Activated naive CD4-positive, alpha-beta T cell treated with anti-CD3 and anti-CD28 coated beads, Interleukin-2, amount 10 ng/mL, durations not matched to agents 7 days and 5 days (primary cell): ENCODE data around the gene EMX1.
A peak's percentile ranks its signal among the peaks of the same experiment; 100 is the strongest.

Source experiments
- CTCF ChIA-PET: fragments of 350-600 bp; sonication (Branson Sonifier 250); formaldehyde crosslinking; loops from one replicate; lab custom pipeline; 2021; ENCODE audit warnings: antibody characterized with exemption; lab: Charles Lee
- DNase-seq: peaks from one replicate; pipeline ENCODE4 v3.0.0-alpha.2; 2020
- H3K27ac Mint-ChIP-seq: one replicate; pipeline ENCODE4 v1.8.0; 2021; ENCODE audit warnings: mild to moderate bottlenecking, moderate library complexity, mixed read lengths
- H3K27me3 Mint-ChIP-seq: one replicate; pipeline ENCODE4 v1.8.0; 2021; ENCODE audit warnings: mild to moderate bottlenecking, mixed read lengths
- H3K36me3 Mint-ChIP-seq: one replicate; pipeline ENCODE4 v1.8.0; 2021; ENCODE audit warnings: mixed read lengths
- H3K4me1 Mint-ChIP-seq: one replicate; pipeline ENCODE4 v1.8.0; 2021; ENCODE audit warnings: mixed read lengths
- H3K4me3 Mint-ChIP-seq: one replicate; pipeline ENCODE4 v1.8.0; 2021; ENCODE audit warnings: mild to moderate bottlenecking, moderate library complexity, mixed read lengths
- H3K9me3 Mint-ChIP-seq: one replicate; pipeline ENCODE4 v1.8.0; 2021; ENCODE audit warnings: mixed read lengths

Gene EMX1

DNA sequence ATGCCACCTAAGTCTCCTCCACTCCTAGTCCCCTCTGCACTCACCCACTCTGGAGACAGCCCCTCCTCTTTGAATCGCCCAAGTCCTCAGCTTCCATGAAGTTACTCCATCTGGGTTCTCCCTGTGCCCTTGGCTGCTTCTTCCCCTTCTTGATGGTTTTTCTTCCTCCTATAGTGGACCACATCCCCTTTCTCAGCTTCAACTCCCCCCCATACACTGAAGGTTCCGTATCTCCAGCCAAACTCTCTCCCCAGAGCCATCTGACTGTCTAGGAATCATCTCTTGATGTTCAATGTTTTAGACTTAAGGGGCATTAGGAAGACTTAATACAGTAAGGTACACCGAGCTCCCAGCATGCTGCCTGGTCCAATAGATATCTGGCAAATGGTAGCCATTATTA lies 39.6 kb downstream of the EMX1 start:
- H3K4me1 Mint-ChIP-seq: peaks cover 37% of the 10 kb centered on the region

DNA sequence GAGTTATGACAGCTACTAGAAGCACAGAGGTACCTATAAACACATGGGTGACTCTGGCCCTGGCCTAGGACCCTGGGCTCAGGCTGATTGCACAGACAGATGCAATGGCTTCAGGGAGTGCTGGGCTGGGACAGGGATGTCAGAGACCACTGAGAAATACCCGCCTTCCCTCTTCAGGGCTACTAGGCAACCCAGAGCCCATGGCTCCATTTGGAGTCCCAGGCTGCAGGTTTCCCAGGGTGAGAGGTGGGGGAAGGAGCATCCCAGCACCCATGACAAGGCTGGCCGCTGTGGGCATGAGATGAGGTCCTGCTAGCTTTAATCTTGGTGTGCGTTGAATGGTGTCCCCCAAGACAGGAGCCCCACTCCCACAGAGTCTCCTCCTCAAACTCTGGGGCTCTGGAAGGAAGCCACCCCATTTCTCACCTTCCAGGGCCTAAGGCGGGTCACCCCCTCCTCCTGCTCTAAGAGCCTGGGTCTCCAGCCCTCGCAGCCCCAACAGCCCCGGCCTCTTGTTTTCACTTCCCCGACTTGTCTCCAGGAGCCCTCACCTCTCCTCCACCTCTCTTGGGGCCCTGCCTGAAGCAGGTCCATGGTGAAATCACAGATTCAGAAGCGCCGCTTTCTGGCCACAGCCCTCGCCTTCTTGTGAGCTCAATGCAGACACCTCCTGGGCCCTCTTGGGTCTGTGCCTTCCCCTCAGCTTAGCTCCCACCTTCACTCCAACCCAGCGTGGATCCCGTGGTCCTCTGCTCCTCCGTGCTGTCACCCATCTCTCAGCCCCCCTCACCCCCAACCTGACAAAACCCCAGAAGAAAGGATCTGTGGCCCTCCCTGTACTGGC lies 41.4 kb downstream of the EMX1 start:
- no peaks in the 10 kb centered on the region for H3K27me3 Mint-ChIP-seq
- peaks cover 1% of the 10 kb centered on the region for H3K36me3 Mint-ChIP-seq
- no peak overlapping the region for H3K4me3 Mint-ChIP-seq
- peaks cover 23% of the 10 kb centered on the region for H3K4me1 Mint-ChIP-seq
- H3K9me3 Mint-ChIP-seq: no peaks in the 10 kb centered on the region
- CTCF ChIA-PET: no interaction called here
- no peak for DNase-seq
- H3K27ac Mint-ChIP-seq: no peak overlapping the region

More for the DNA sequence above, 39.6 kb downstream of the EMX1 start:
- H3K9me3 Mint-ChIP-seq: no peaks in the 10 kb centered on the region
- CTCF ChIA-PET: interaction anchor here (0.9 kb wide), 1 partner anchor 17 kb away, joined by 5 read pairs; no protein-coding TSS in a partner anchor
- no peak for DNase-seq
- H3K27me3 Mint-ChIP-seq: no peaks in the 10 kb centered on the region
- no peak overlapping the region for H3K4me3 Mint-ChIP-seq
- H3K27ac Mint-ChIP-seq: no peak overlapping the region
- peaks cover 1% of the 10 kb centered on the region for H3K36me3 Mint-ChIP-seq

DNA sequence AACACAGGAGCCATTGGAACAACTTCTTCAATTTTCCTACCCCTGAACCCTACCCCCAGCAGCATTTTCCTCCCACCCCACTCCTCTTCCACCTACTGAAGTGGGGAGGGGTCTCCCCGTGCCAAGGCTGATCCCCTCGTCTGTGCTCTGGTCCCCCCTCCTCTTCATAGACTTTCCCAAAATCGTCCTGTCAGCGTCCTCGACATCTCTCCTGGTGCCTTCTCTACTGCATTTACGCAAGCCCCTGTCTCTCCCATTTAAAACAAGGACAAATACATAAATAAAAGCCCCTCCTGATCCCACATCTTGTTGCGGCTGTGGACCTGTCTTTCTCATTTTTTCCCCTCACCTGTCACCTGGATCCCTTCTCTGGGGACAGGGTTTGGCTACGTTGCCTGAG lies 42.2 kb downstream of the EMX1 start:
- no peak overlapping the region for H3K27ac Mint-ChIP-seq
- no peaks in the 10 kb centered on the region for H3K9me3 Mint-ChIP-seq

DNA sequence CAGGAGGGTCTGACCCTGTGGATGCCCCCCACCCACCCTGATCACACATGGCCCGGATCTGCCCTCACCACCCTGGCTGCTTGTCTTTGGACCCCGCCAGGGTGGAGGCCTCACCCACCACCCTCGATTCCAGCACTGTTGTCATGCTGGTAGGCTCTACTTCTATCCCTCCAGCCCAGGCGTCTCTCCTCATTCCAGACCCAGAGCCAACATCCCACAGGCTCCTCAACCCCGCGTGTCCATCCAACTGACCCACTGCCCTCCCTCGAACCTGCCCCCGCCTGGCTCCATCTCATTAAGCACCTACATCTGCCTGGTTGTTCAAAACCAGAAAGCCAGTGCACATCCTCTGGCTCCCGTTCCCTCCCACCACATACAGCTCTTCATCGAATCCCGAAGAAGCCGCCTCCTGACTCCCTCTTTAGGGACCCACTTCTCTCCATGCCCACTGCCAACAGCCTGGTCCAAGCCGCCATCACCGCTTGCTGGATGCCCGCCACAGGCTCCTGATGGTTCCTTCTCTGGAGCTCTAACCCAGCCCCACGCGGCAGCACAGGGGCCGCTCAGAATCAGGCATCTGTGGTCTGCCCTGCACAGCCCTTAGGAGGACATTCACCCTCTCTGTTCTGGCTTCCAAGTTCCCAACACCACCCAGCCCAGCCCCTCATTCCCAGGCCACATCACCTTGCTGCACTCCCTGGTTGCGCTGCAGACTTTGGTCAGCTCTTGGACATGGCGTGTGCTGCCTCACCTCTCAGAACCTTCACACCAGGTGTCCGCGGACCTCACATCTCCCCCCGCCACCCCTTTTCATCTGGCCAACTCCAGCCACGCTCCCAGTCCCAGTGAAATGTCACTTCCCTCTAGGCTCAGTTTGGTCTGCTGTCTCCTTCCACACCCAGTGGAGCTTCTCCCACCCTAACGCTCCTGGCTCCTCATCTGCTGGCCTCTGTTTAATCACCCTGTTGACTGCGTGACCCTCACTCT lies 43.0 kb downstream of the EMX1 start:
- Mint-ChIP-seq H3K36me3 (peaks cover 1% of the 10 kb centered on the region), H3K4me1 (peaks cover 9% of the 10 kb centered on the region), H3K4me3 (no peak overlapping the region), H3K27me3 (no peaks in the 10 kb centered on the region), H3K27ac (no peak overlapping the region), H3K9me3 (no peaks in the 10 kb centered on the region)
- DNase-seq: no peak
- CTCF ChIA-PET: no interaction called here

More for the DNA sequence above, 42.2 kb downstream of the EMX1 start:
- DNase-seq: no peak
- H3K4me3 Mint-ChIP-seq: no peak overlapping the region
- CTCF ChIA-PET: no interaction called here
- peaks cover 16% of the 10 kb centered on the region for H3K4me1 Mint-ChIP-seq
- H3K27me3 Mint-ChIP-seq: no peaks in the 10 kb centered on the region
- H3K36me3 Mint-ChIP-seq: peaks cover 1% of the 10 kb centered on the region

DNA sequence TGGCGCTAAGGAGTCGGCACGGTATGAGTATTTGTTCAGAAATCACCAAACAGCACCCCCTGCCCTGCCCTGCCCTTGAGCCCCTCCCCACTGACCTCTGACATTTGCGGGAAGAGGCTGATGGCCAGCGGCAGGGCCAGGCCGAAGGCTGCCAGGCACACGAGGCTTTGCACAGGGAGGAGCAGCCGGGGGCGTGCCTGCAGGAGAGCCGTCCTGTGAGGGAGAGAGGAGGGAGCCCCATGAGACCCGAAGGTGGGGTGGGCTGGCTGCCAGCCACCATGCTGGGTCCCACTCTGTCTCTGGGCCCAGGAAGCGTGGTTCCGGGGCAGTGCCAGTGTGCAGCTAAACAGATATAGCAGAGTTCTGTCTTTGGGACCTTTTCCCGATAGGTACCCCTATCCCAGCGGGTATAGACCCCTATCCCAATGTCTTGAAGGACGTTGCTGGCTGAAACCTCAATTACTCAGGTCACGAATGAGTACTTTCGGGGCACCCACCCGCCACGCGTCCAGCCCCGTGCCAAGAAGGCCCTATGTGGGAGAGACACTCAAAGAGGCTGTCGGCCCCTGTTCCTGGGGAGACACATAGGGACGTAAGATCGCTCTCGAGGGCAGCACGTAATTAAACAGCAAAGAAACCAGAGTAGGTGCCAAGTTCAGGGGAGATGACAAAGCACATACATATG lies 43.9 kb downstream of the EMX1 start:
- no peaks in the 10 kb centered on the region for H3K27me3 Mint-ChIP-seq
- no peak for DNase-seq
- H3K9me3 Mint-ChIP-seq: no peaks in the 10 kb centered on the region
- peaks cover 8% of the 10 kb centered on the region for H3K4me1 Mint-ChIP-seq
- no peak overlapping the region for H3K4me3 Mint-ChIP-seq
- no peak overlapping the region for H3K27ac Mint-ChIP-seq
- CTCF ChIA-PET: no interaction called here
- peaks cover 1% of the 10 kb centered on the region for H3K36me3 Mint-ChIP-seq

DNA sequence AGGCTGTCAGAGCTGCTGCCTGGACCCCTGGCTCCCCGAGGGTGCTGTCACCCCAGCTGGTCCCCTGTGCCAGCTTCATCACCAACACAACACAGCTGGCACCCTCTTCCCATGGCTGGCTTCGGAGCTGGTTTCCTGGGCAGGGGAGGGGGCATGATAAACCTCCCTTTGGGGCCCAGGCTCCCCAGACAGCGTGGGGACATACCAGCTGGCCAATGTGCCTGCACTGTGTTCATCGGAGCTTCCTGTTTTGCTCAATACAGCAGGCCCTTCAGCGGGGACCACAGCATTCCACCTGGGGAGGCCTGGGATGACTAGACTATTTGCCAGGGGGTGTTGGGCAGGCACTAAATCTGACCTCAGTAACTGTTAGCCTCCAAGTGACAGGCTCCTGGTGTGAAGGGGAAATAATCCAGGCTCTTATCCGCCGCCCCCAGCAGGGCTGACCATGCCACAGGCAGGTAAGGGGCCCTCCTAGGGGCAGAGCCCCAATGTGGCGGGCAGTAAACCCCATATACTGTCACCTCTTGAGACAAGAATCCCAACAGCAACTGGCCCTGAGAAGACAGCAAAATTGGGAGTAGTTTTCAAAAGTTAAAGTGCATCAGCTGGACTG lies 44.6 kb downstream of the EMX1 start:
- Mint-ChIP-seq H3K4me1 (peaks cover 7% of the 10 kb centered on the region), H3K27me3 (no peaks in the 10 kb centered on the region), H3K36me3 (peaks cover 1% of the 10 kb centered on the region)

DNA sequence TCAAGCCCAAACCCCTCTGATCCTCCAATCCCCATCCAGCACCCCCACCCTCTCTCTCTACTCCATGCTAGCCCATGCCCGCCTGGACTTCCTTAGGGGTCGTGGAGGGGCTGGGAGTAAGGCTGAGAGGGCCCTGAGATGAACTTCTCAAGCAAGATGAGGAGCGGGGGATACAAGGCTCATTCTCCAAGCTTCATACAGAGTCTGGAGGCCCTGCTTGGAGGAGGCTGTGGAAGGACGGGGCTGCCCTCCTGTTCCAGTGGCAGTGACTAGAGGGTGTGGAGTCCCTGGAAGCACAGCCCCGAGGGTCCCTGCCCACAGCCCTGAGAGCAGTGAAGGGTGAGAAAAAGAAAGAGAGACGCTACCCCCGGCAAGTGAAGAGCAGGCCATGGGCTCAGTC lies 45.6 kb downstream of the EMX1 start:
- H3K36me3 Mint-ChIP-seq: no peaks in the 10 kb centered on the region
- H3K9me3 Mint-ChIP-seq: no peaks in the 10 kb centered on the region
- H3K4me3 Mint-ChIP-seq: no peak overlapping the region
- no peaks in the 10 kb centered on the region for H3K27me3 Mint-ChIP-seq
- CTCF ChIA-PET: interaction anchor here (0.9 to 3.0 kb wide), 3 partner anchors 11 to 69 kb away, joined by 3 to 13 read pairs (median 7); no protein-coding TSS in a partner anchor
- no peak for DNase-seq
- peaks cover 4% of the 10 kb centered on the region for H3K4me1 Mint-ChIP-seq
- H3K27ac Mint-ChIP-seq: no peak overlapping the region

More for the DNA sequence above, 44.6 kb downstream of the EMX1 start:
- CTCF ChIA-PET: interaction anchor here (0.9 kb wide), 1 partner anchor 15 kb away, joined by 3 read pairs; no protein-coding TSS in a partner anchor
- H3K9me3 Mint-ChIP-seq: no peaks in the 10 kb centered on the region
- no peak for DNase-seq
- H3K4me3 Mint-ChIP-seq: no peak overlapping the region
- no peak overlapping the region for H3K27ac Mint-ChIP-seq

DNA sequence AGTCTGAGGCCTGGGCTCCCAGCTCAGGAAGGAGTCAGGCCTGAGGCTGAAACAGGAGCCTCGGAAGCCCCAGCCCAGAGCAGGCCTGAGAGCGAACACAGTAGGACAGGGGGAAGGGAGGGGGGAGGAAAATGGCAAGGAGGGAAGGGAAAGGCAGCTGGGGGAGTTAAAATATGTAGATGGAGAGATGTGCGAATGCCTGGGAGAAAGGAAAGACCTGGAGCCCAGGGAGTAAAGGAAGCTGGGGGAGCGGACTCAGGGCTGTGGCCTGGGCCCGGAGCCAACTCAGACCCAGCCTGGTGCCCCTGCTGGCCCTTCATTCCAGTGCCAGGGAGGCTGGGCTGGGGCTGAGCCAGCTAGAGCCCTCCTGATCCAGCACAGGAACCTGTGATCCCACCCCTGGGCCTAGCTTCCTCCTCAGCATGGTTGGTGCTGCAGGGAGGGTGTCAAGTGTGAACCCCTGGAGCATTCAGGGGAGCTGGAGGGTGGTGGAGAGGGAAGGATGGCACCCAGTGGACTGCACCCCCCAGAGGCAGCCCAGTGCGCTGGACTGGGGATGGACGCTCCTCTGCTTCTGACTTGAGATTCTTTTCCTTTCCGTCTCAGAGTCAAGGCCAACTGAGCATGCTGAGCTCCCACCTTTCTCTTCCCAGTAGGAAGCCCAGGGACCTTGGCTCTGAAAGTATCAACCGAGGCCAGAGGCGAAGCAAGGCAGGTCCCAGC lies 46.3 kb downstream of the EMX1 start:
- Mint-ChIP-seq H3K4me1 (no peaks in the 10 kb centered on the region), H3K27ac (peak overlapping the region; percentile 49), H3K9me3 (no peaks in the 10 kb centered on the region), H3K27me3 (no peaks in the 10 kb centered on the region), H3K36me3 (no peaks in the 10 kb centered on the region), H3K4me3 (no peak overlapping the region)
- CTCF ChIA-PET: interaction anchor here (1.7 to 3.0 kb wide), 2 partner anchors 10 to 70 kb away, joined by 7 to 13 read pairs; no protein-coding TSS in a partner anchor
- DNase-seq: no peak

DNA sequence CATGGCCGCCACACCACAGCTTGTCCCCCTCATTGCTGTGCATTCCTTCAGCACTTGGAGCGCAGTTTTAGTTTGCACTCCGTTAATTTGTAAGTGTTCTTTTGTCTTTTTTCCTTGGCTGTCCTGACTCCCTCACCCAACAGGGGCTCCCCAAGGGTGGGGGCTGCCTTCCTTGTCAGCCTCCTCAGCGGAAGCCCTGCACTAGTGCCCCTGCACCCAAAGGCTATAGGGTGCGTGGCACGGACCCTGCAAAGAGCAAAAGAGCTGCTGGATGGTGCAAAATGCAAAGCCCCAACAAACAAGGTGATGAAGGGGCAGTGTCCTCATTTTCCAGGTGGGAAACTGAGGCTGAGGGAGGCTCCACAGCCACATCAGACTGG lies 46.8 kb downstream of the EMX1 start:
- Mint-ChIP-seq H3K4me3 (no peak overlapping the region), H3K27ac (no peak overlapping the region), H3K9me3 (no peaks in the 10 kb centered on the region), H3K27me3 (no peaks in the 10 kb centered on the region), H3K36me3 (no peaks in the 10 kb centered on the region), H3K4me1 (no peaks in the 10 kb centered on the region)
- DNase-seq: no peak
- CTCF ChIA-PET: interaction anchor here (1.7 to 3.0 kb wide), 2 partner anchors 10 to 71 kb away, joined by 7 to 13 read pairs; no protein-coding TSS in a partner anchor

DNA sequence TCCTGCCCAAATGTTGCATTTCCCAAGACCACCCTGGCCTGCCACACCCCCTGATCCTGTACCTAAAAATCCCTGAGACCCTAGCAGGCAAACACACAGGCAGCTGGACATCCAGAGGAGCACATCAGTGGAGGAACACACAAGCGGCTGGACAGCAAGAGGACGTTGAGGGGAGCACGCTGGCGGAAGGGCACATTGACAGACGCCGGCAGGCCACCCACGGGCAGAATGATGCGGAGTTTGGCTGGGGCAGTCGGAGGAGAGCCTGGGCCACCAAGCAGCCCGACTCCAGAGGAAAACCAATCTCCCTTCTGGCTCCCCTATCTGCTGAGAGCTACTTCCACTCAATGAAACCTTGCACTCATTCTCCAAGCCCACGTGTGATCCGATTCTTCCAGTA lies 47.7 kb downstream of the EMX1 start:
- no peak overlapping the region for H3K27ac Mint-ChIP-seq
- no peaks in the 10 kb centered on the region for H3K4me1 Mint-ChIP-seq
- no peaks in the 10 kb centered on the region for H3K9me3 Mint-ChIP-seq
- no peaks in the 10 kb centered on the region for H3K27me3 Mint-ChIP-seq
- no peak overlapping the region for H3K4me3 Mint-ChIP-seq
- CTCF ChIA-PET: interaction anchor here (3.0 kb wide), 1 partner anchor 9 kb away, joined by 13 read pairs; no protein-coding TSS in a partner anchor
- DNase-seq: no peak
- no peaks in the 10 kb centered on the region for H3K36me3 Mint-ChIP-seq

DNA sequence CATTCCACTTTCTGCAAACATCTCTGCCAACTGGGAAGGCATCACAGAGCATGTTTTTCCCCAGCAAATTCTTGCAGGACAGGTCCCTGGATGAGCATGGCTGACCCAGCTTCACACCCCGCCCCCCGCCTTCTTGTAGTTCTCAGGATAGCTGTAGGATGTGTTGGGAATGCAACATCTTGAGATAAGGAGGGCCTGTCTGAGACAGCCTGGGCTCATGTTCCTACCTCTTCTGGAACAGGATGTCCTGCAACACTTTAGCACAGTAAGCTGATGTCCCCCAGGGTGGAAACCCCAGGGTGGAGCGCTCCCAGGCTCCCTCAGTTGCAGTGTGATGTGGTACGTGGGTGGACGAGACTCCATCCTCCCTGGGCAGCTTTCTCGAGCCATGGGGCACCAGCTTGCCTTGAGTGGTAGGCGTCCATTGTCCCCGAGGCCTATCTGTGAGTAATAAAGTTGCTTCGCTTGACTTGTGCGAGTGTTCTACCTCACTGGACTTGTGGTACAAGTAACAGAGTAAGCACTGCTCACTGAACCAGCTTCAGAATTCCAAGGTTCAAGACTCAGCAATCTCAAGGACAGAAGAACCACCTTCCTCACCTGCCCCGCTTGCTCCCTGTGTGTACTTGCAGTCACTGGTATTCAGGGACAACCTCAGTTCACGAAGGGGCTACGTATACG lies 48.6 kb downstream of the EMX1 start:
- H3K4me3 Mint-ChIP-seq: no peak overlapping the region
- H3K9me3 Mint-ChIP-seq: no peaks in the 10 kb centered on the region
- CTCF ChIA-PET: interaction anchor here (0.7 to 3.0 kb wide), 3 partner anchors 8 to 73 kb away, joined by 3 to 13 read pairs (median 3); no protein-coding TSS in a partner anchor
- no peaks in the 10 kb centered on the region for H3K36me3 Mint-ChIP-seq
- no peaks in the 10 kb centered on the region for H3K27me3 Mint-ChIP-seq
- no peak overlapping the region for H3K27ac Mint-ChIP-seq
- no peaks in the 10 kb centered on the region for H3K4me1 Mint-ChIP-seq
- no peak for DNase-seq

DNA sequence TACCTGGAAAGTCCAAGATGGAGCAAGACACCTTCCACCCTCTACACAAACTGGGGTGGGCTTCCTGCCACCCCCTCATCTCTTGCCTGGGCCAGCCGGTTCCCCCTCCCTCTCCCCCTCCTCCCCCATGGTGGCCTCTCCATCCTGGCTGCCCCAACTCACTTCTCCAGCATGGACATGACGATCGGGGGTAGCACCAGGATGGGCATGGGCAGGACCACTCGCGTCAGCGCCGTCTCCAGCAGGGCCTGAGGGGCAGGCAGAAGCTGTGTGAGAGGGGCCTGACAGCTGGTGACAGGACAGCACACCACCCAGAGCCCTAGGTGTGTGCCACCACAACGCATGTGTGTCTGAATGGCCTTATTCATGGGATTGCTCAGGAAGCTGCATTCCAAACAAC lies 51.0 kb downstream of the EMX1 start:
- Mint-ChIP-seq H3K9me3 (no peaks in the 10 kb centered on the region), H3K4me3 (no peak overlapping the region), H3K4me1 (no peaks in the 10 kb centered on the region), H3K27me3 (no peaks in the 10 kb centered on the region), H3K27ac (no peak overlapping the region), H3K36me3 (no peaks in the 10 kb centered on the region)
- CTCF ChIA-PET: interaction anchor here (3.6 kb wide), 1 partner anchor 74 kb away, joined by 29 read pairs; no protein-coding TSS in a partner anchor
- no peak for DNase-seq
